Calu3 (cell line): ENCODE data around the gene COX6B2. TPM values are rescaled to one million over a fixed set of nuclear protein-coding genes. Genes with fewer than 3 reads are reported as not detected.
A peak's percentile ranks its signal among the peaks of the same experiment; 100 is the strongest.

Experiments used
- BruUV-seq: library from RNA; stranded (reverse); fragments of 400-500 nt; replicated peaks from 2 replicates; lab custom pipeline; 2021; lab: Mats Ljungman, UMichigan
- CTCF ChIA-PET: fragments of 300-600 bp; sonication (Branson Sonifier 250); formaldehyde crosslinking; loops from one replicate; lab custom pipeline; 2022; ENCODE audit warnings: antibody characterized with exemption; lab: Charles Lee
- DNase-seq: peaks from one replicate; pipeline ENCODE4 v3.0.0; 2022
- H3K27ac Mint-ChIP-seq: one replicate; pipeline ENCODE4 v1.8.0; 2022; ENCODE audit warnings: mixed read lengths; ENCODE audit not compliant: unreplicated experiment
- H3K27me3 Mint-ChIP-seq: one replicate; pipeline ENCODE4 v1.8.0; 2022; ENCODE audit warnings: mixed read lengths; ENCODE audit not compliant: unreplicated experiment
- H3K36me3 Mint-ChIP-seq: one replicate; pipeline ENCODE4 v1.8.0; 2022; ENCODE audit warnings: mild to moderate bottlenecking, moderate library complexity, mixed read lengths; ENCODE audit not compliant: insufficient read depth, unreplicated experiment
- H3K4me1 Mint-ChIP-seq: one replicate; pipeline ENCODE4 v1.8.0; 2022; ENCODE audit warnings: mild to moderate bottlenecking, low read depth, mixed read lengths; ENCODE audit not compliant: unreplicated experiment
- H3K4me3 Mint-ChIP-seq: one replicate; pipeline ENCODE4 v1.8.0; 2022; ENCODE audit warnings: mild to moderate bottlenecking, low read depth, moderate library complexity, mixed read lengths; ENCODE audit not compliant: unreplicated experiment
- H3K9me3 Mint-ChIP-seq: one replicate; pipeline ENCODE4 v1.8.0; 2022; ENCODE audit warnings: low read depth, mixed read lengths; ENCODE audit not compliant: unreplicated experiment
- intact Hi-C: fragments of 100-400 bp; cut with micrococcal nuclease; formaldehyde crosslinking; loops from one replicate; pipeline ENCODE4 v1.10.0; 2022; ENCODE audit not compliant: unreplicated experiment
- total RNA-seq: library from RNA; stranded (reverse); gene quantifications from 2 replicates; pipeline ENCODE4 v1.2.3, GENCODE V29; 2022
- TF ChIP-seq, protein P1 (sequence below): fragments of 200-600 bp; IDR thresholded peaks from one replicate; pipeline ENCODE4 v1.8.0; 2022; ENCODE audit warnings: antibody characterized with exemption; ENCODE audit not compliant: unreplicated experiment

COX6B2 gene
- total RNA-seq, 1 experiment from 2014 or later = 3.4 TPM

DNA sequence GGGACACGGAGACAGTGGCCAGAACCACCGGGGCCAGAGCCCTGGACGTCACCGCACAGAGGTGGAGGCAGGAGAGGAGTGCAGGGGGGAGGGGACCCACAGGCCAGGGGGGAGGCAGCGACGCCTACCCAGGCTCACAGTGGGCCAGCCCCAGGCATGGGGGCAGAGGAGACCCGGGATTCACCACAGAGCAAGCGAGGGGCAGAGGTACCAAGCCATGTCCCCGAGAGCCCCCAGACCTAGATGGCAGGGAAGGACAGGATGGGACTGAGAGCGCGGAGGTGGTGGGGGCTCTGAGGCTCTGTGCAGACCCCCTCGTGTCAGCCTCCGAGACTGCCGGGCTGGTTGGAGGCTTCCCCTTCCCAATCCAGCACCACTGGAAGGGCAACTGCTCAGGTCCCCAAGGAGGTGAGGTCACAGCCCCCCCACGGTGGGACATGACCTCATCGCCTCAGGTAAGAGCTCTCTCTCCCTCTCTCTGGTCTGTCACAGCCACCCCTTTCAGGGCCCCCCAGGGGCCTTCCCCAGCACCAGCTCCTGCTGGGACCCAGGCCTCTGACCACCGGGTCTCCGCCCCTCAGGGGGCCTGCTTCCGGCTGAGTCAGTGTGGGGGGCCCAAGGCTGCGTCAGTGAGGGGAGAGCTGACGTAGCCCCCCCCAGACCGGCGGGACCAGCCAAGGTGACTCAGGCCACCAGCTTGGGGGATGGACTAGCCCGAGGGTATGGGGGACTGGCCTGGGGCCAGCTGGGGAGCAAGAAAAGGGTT lies 18.0 kb upstream of the COX6B2 start:
- peak overlapping the region; percentile 38 for H3K4me3 Mint-ChIP-seq
- H3K9me3 Mint-ChIP-seq = no peaks in the 10 kb centered on the region
- intact Hi-C loops = no loop called here
- TF ChIP-seq, protein P1, sequence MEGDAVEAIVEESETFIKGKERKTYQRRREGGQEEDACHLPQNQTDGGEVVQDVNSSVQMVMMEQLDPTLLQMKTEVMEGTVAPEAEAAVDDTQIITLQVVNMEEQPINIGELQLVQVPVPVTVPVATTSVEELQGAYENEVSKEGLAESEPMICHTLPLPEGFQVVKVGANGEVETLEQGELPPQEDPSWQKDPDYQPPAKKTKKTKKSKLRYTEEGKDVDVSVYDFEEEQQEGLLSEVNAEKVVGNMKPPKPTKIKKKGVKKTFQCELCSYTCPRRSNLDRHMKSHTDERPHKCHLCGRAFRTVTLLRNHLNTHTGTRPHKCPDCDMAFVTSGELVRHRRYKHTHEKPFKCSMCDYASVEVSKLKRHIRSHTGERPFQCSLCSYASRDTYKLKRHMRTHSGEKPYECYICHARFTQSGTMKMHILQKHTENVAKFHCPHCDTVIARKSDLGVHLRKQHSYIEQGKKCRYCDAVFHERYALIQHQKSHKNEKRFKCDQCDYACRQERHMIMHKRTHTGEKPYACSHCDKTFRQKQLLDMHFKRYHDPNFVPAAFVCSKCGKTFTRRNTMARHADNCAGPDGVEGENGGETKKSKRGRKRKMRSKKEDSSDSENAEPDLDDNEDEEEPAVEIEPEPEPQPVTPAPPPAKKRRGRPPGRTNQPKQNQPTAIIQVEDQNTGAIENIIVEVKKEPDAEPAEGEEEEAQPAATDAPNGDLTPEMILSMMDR = no peak
- H3K27ac Mint-ChIP-seq = no peak overlapping the region
- H3K4me1 Mint-ChIP-seq = peaks cover 36% of the 10 kb centered on the region
- BruUV-seq = no TSS peak
- peak; percentile 50 for DNase-seq
- CTCF ChIA-PET = interaction anchor here (0.9 to 1.5 kb wide), 2 partner anchors 21 to 81 kb away, joined by 3 read pairs; no protein-coding TSS in a partner anchor
- H3K36me3 Mint-ChIP-seq = peaks cover 44% of the 10 kb centered on the region
- peaks cover 66% of the 10 kb centered on the region for H3K27me3 Mint-ChIP-seq

DNA sequence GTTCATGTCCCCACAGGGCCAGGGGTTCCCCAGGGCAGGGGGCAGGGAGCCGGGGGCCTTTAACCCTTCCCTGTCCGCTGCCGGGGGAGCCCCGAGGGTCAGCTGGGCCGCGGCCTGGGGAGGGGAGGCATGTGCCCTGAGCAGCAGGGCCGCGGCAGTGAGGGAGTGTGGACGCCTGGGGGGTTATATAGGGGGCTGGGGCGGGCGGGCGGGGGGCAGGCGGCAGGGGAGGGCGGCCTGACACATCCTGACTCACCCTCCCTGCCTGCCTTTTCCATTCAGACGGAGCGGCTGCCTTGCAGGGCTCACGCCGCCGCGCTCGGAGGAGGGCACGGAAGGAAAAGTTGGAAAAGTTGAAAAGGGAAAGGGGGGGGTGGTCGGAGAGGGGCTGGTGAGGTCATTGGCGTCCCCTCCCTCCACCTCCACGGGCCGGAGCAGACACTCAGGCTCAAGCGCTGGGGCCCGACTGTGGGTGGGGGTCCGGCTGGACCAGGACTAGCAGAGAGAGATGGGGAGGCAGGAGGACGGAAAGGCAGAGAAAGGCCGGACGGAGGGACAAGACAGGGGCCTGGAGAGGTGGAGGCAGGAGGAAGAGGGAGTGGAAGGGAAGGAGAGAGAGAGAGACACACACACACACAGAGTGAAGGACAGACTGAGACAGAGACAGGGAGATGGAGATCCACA lies 15.9 kb upstream of the COX6B2 start, which contains the start of gene IL11:
Gene IL11 (minus strand): TSS at position 159 of the 684 bp plus-strand sequence. CDS start 153 bp downstream, at position 6.
- no peak for DNase-seq
- Mint-ChIP-seq H3K27ac (peak within 1 kb of the TSS; percentile 53), H3K36me3 (peaks cover 36% of the 10 kb centered on the region), H3K4me3 (peak within 1 kb of the TSS; percentile 68), H3K9me3 (no peaks in the 10 kb centered on the region), H3K4me1 (peaks cover 27% of the 10 kb centered on the region), H3K27me3 (peaks cover 87% of the 10 kb centered on the region)
- BruUV-seq = no TSS peak
- CTCF ChIA-PET = interaction anchor here (0.6 kb wide), 1 partner anchor 9 kb away, joined by 3 read pairs; no protein-coding TSS in a partner anchor
- intact Hi-C loops = no loop called here
- TF ChIP-seq, protein P1 = no peak

DNA sequence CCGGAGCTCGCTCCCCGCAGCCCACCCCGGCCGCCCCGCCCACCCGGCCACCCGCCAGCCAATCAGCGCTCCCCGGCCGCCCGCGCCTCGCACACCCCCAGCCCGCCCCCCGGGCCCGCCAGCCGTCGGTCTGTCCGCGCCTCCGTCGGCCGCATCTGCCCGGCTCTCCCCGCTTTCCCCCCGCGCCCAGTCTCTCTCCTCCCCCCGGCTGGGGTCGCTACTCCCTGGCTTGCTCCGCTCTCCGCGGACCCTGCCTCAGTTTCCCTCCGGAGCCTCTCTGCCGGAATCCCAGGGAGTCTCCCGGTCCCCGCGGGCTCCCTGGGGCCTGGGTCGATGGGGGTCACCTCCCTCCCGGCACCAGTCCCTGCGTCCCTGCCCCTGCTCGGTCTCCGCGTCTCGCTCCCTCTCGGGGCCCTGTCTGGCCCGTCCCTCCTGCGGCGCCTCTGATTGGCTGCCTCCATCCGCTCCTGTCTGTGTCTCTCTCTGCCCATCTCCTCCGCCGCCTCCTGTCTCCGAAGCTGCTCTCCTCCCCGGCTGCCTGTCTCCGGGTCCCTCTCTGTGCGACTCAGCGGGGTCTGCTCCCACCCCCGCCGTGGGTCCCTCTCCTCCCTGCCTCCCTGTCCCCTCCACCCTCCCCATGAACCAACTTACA lies 15.3 kb upstream of the COX6B2 start:
- BruUV-seq = no TSS peak
- no peak for DNase-seq
- H3K4me3 Mint-ChIP-seq = peak overlapping the region; percentile 68

More for the DNA sequence above, 15.3 kb upstream of the COX6B2 start:
- intact Hi-C loops = no loop called here
- CTCF ChIA-PET = interaction anchor here (0.6 to 1.2 kb wide), 3 partner anchors 8 to 68 kb away, joined by 3 to 4 read pairs (median 3); partner anchors contain the start of gene KMT5C
- H3K27me3 Mint-ChIP-seq = peaks cover 94% of the 10 kb centered on the region
- H3K36me3 Mint-ChIP-seq = peaks cover 31% of the 10 kb centered on the region
- no peaks in the 10 kb centered on the region for H3K9me3 Mint-ChIP-seq
- H3K4me1 Mint-ChIP-seq = peaks cover 27% of the 10 kb centered on the region
- H3K27ac Mint-ChIP-seq = peak overlapping the region; percentile 53
- TF ChIP-seq, protein P1 = no peak
